AG09309 (cell line): Measurements from ENCODE around the gene KRT16.
"Not testable (repeated sequence)": the region's sequence is repeated elsewhere in the genome, so short reads cannot be mapped to it uniquely, and the experiment has no call there.

ENCODE experiments used
- DNase-seq: peaks from one replicate; pipeline ENCODE4 v3.0.0-alpha.2; 2010; ENCODE audit warnings: low read depth
- H3K4me3 ChIP-seq: 2 replicates; pipeline ENCODE4 v1.5.1; 2011; ENCODE audit warnings: mild to moderate bottlenecking, low read depth, low read length, moderate library complexity; ENCODE audit not compliant: control insufficient read depth
- CTCF ChIP-seq: IDR thresholded peaks from 2 replicates; pipeline ENCODE4 v1.5.1; 2011; ENCODE audit warnings: mild to moderate bottlenecking, low read depth, low read length, inconsistent platforms; ENCODE audit not compliant: insufficient read depth, control insufficient read depth; ENCODE audit errors: missing control alignments

Gene KRT16

GRCh38 chr17:41631025-41631897 is 18.7 kb upstream of the KRT16 start:
- H3K4me3 ChIP-seq, result no peak overlapping the region
- no peak for TF ChIP-seq CTCF
- DNase-seq, result no peak

- DNase-seq, result no peak
- no peak overlapping the region for H3K4me3 ChIP-seq
- no peak for TF ChIP-seq CTCF
Observed at GRCh38 chr17:41629826-41630670, 17.5 kb upstream of the KRT16 start.

GRCh38 chr17:41629316-41629715 is 16.7 kb upstream of the KRT16 start:
- no peak overlapping the region for H3K4me3 ChIP-seq
- no peak for TF ChIP-seq CTCF
- no peak for DNase-seq

GRCh38 chr17:41628621-41629255 is 16.2 kb upstream of the KRT16 start:
- not testable (repeated sequence) for H3K4me3 ChIP-seq, DNase-seq

GRCh38 chr17:41628073-41628370 is 15.5 kb upstream of the KRT16 start:
- not testable (repeated sequence) for DNase-seq, H3K4me3 ChIP-seq

GRCh38 chr17:41627316-41628072 is 14.9 kb upstream of the KRT16 start:
- DNase-seq, result no peak
- no peak overlapping the region for H3K4me3 ChIP-seq
- no peak for TF ChIP-seq CTCF

- H3K4me3 ChIP-seq, DNase-seq: not testable (repeated sequence)
Observed at GRCh38 chr17:41626914-41627295, 14.3 kb upstream of the KRT16 start.

GRCh38 chr17:41626028-41626913 is 13.7 kb upstream of the KRT16 start:
- not testable (repeated sequence) for DNase-seq

More at GRCh38 chr17:41626028-41626913, 13.7 kb upstream of the KRT16 start:
- H3K4me3 ChIP-seq, result not testable (repeated sequence)
